Liver (tissue), 9 donors: ENCODE results near the gene SLC12A5. TPM values are rescaled to one million over a fixed set of nuclear protein-coding genes. Genes with fewer than 3 reads are reported as not detected.

Experiments used
- DNase-seq: peaks from one replicate; pipeline ENCODE4 v3.0.0-alpha.2; 2017; ENCODE audit warnings: low spot score
- H3K27ac ChIP-seq, 2 donors: one replicate each; pipeline ENCODE4 v1.7.0; 2013; ENCODE audit warnings: inconsistent platforms in 2 of 2, low read length in 2 of 2, control low read depth in 1 of 2, low read depth in 1 of 2, mild to moderate bottlenecking in 1 of 2
- H3K27me3 ChIP-seq, 4 donors: one replicate each; pipeline versions ENCODE4 v1.6.1 to v1.7.0; 2013; ENCODE audit warnings: low read length in 3 of 4, inconsistent platforms in 1 of 4, mild to moderate bottlenecking in 1 of 4, moderate library complexity in 1 of 4; ENCODE audit not compliant: control insufficient read depth in 4 of 4, insufficient read depth in 4 of 4
- H3K36me3 ChIP-seq, 4 donors: one replicate each; pipeline versions ENCODE4 v1.6.1 to v1.7.0; 2013; ENCODE audit warnings: low read length in 3 of 4, mild to moderate bottlenecking in 3 of 4, low read depth in 1 of 4, moderate library complexity in 1 of 4; ENCODE audit not compliant: control insufficient read depth in 4 of 4, insufficient read depth in 3 of 4
- H3K4me1 ChIP-seq, 4 donors: one replicate each; pipeline versions ENCODE4 v1.6.1 to v1.7.0; 2013; ENCODE audit warnings: low read length in 3 of 4, mild to moderate bottlenecking in 3 of 4, moderate library complexity in 1 of 4; ENCODE audit not compliant: control insufficient read depth in 4 of 4, insufficient read depth in 4 of 4
- H3K4me3 ChIP-seq, 3 donors: one replicate each; pipeline versions ENCODE4 v1.6.1 to v1.7.0; 2013; ENCODE audit warnings: low read length in 3 of 3, control low read depth in 1 of 3, low read depth in 1 of 3, mild to moderate bottlenecking in 1 of 3
- H3K9ac ChIP-seq, 2 donors: one replicate each; pipeline ENCODE4 v1.7.0; 2013; ENCODE audit warnings: low read length in 2 of 2, mild to moderate bottlenecking in 2 of 2, moderate library complexity in 2 of 2, control low read depth in 1 of 2, low read depth in 1 of 2
- H3K9me3 ChIP-seq, 4 donors: one replicate each; pipeline versions ENCODE4 v1.6.1 to v1.7.0; 2013; ENCODE audit warnings: low read length in 3 of 4; ENCODE audit not compliant: control insufficient read depth in 4 of 4
- ATF3 ChIP-seq: IDR thresholded peaks from 2 replicates; pipeline ENCODE4 v1.6.1; 2016; ENCODE audit warnings: antibody characterized with exemption
- FOXA1 ChIP-seq: IDR thresholded peaks from 2 replicates; pipeline ENCODE4 v1.6.1; 2016; ENCODE audit warnings: antibody characterized with exemption
- FOXA2 ChIP-seq: IDR thresholded peaks from 2 replicates; pipeline ENCODE4 v1.6.1; 2016; ENCODE audit warnings: antibody characterized with exemption
- HNF4A ChIP-seq, 2 donors: conservative IDR thresholded peaks; 2 replicates each; pipeline ENCODE4 v1.6.1; 2016; ENCODE audit warnings: antibody characterized with exemption in 2 of 2, mild to moderate bottlenecking in 2 of 2
- JUND ChIP-seq, 2 donors: IDR thresholded peaks; 2 replicates each; pipeline ENCODE4 v1.6.1; 2016; ENCODE audit warnings: antibody characterized with exemption in 2 of 2
- NR2F2 ChIP-seq: IDR thresholded peaks from 2 replicates; pipeline ENCODE4 v1.6.1; 2016; ENCODE audit warnings: antibody characterized with exemption
- RAD21 ChIP-seq, 2 donors: IDR thresholded peaks; 2 replicates each; pipeline ENCODE4 v1.6.1; 2016; ENCODE audit warnings: antibody characterized with exemption in 2 of 2, mild to moderate bottlenecking in 2 of 2
- REST ChIP-seq: IDR thresholded peaks from 2 replicates; pipeline ENCODE4 v1.6.1; 2016; ENCODE audit warnings: antibody characterized with exemption, mild to moderate bottlenecking
- RXRA ChIP-seq, 2 donors: IDR thresholded peaks; 2 replicates each; pipeline ENCODE4 v1.6.1; 2017 to 2018; ENCODE audit warnings: antibody characterized with exemption in 2 of 2, mild to moderate bottlenecking in 1 of 2
- SP1 ChIP-seq: IDR thresholded peaks from 2 replicates; pipeline ENCODE4 v1.6.1; 2018; ENCODE audit warnings: antibody characterized with exemption, mild to moderate bottlenecking
- YY1 ChIP-seq: IDR thresholded peaks from 2 replicates; pipeline ENCODE4 v1.6.1; 2016; ENCODE audit warnings: antibody characterized with exemption, mild to moderate bottlenecking
- ZBTB33 ChIP-seq: IDR thresholded peaks from 2 replicates; pipeline ENCODE4 v1.6.1; 2016; ENCODE audit warnings: antibody characterized with exemption
- WGBS: extraction: QIAGEN DNeasy Blood & Tissue Kit; methylation state at CpG from one replicate; pipeline ENCODE4 v1.1.7; 2013; 5-methylcytosine and 5-hydroxymethylcytosine counted together
- polyA plus RNA-seq, 2 donors: library from polyadenylated mRNA; stranded (reverse) in 1 of 2; unstranded in 1 of 2; fragments of 200-250 nt in 1 of 2; fragments of >200 nt in 1 of 2; fragmentation: Nextera tagmentation in 1 of 2; extraction: Ambion mirVana in 1 of 2; gene quantifications; one replicate each; pipeline versions ENCODE4 v1.2.1 to v1.2.3, GENCODE V29; 2013 to 2015
- total RNA-seq, 2 donors: library from RNA; depleted of rRNA; stranded (reverse); fragments of >200 nt; gene quantifications; one replicate each; pipeline ENCODE4 v1.2.3, GENCODE V29; 2014
- donor health status: healthy.
- donor health status: healthy.
- donor health status: healthy.
- donor health status: healthy.
- donor health status: healthy.

Gene SLC12A5
- total and polyA plus RNA-seq, 4 donors: 0.33 to 1.5 TPM; not detected in 2

- no peak overlapping the region for H3K9ac ChIP-seq
- peaks cover 0 to 3% (median 1%) of the 10 kb centered on the region in 4 donors for H3K27me3 ChIP-seq
- no peaks in the 10 kb centered on the region for H3K9me3 ChIP-seq
- TF ChIP-seq SP1 (no peak), RAD21 (IDR thresholded peaks at IDR 0.05) (no peak), NR2F2 (no peak), RXRA (IDR thresholded peaks at IDR 0.05) (no peak), FOXA2 (no peak), HNF4A (conservative IDR thresholded peaks at IDR 0.05) (no peak), REST (no peak), YY1 (no peak)
- no peak overlapping the region for H3K4me3 ChIP-seq
- peaks cover 0 to under 1% (median 0%) of the 10 kb centered on the region in 4 donors for H3K4me1 ChIP-seq
- 73% methylated on average over 4 of the region's 4 CpGs for WGBS
- H3K36me3 ChIP-seq: no peaks in the 10 kb centered on the region
- no peak overlapping the region for H3K27ac ChIP-seq
- no peak for DNase-seq
Measured at GRCh38 chr20:45999557-46000261, 29.3 kb upstream of the SLC12A5 start.

GRCh38 chr20:46000262-46000996 is 28.6 kb upstream of the SLC12A5 start:
- H3K4me3 ChIP-seq: no peak overlapping the region
- H3K27ac ChIP-seq: no peak overlapping the region
- no peak for DNase-seq
- H3K4me1 ChIP-seq: peaks cover 0 to 6% (median under 1%) of the 10 kb centered on the region in 4 donors
- no peak overlapping the region for H3K9ac ChIP-seq
- H3K36me3 ChIP-seq: no peaks in the 10 kb centered on the region
- WGBS: 53% methylated on average over 16 of the region's 16 CpGs
- H3K9me3 ChIP-seq: no peaks in the 10 kb centered on the region
- no peak for TF ChIP-seq HNF4A (conservative IDR thresholded peaks at IDR 0.05)
- TF ChIP-seq ZBTB33: no peak
- TF ChIP-seq ATF3: no peak
- no peak for TF ChIP-seq YY1
- no peak for TF ChIP-seq JUND (IDR thresholded peaks at IDR 0.05)
- TF ChIP-seq FOXA1: no peak
- peaks cover 0 to 7% (median 2%) of the 10 kb centered on the region in 4 donors for H3K27me3 ChIP-seq
